T follicular helper cell (primary cell): ENCODE results near the gene SGCA.

ENCODE experiments used
- DNase-seq: peaks from one replicate; pipeline ENCODE4 v3.0.0-alpha.2; 2020; ENCODE audit warnings: low read depth

Gene SGCA

DNA sequence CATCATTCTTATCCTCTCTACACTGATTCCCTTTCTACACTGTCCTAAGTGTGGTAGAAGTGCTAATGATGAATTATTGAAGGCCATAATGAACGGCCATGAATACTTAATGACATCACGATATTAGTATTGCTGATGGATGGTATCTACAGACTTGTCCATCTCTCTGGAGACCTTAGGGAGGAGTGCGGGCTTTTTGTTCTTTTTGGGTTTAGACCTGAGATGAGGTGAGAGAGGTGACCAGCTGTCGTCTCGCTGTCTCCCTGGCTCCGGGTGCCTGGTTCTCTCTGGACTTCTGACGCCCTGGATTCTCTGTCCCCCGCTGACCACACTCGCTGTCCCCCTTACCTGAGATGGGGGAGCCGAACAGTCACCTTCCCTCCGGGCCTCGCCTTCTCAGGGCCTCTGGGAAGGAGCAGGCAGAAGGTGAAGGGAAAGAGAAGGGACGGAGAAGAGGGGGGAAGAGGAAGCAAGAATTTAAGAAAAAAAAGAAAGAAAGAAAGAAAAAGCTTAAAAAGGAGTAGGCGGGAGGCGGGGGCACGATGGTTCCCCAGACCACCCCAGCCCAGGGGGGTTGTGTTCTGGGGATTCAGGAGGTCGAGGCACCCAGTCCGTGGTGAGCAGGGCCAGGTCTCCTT, 17.1 kb downstream of the SGCA start:
- no peak for DNase-seq

DNA sequence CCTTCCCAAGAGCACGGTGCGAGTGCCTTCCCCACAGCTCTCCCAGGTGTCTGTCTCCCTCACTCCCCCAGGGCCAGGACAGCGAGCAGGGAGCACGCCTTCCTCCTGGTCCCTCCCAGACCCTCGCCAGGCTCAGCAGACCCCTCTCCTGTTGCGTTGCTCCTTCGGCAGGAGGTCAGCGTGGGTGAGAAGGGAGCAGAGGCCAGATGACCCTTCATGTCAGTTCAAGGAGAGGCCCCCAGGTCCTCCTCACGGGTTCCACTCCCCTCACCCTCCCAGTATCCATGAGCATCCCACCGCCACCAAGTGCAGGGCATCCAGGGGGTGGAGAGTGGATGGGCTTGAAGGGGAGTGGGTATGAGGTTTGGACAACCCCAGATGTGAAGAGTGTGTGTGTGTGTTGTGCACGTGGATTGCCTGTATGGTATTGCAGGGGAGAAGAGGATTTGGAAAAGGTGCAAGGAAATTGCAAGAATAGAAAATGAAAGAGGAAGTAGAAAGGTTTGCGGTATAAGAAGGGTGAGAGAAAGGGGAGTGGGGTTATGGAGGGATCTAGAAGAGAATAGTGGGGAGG, 17.7 kb downstream of the SGCA start:
- no peak for DNase-seq

DNA sequence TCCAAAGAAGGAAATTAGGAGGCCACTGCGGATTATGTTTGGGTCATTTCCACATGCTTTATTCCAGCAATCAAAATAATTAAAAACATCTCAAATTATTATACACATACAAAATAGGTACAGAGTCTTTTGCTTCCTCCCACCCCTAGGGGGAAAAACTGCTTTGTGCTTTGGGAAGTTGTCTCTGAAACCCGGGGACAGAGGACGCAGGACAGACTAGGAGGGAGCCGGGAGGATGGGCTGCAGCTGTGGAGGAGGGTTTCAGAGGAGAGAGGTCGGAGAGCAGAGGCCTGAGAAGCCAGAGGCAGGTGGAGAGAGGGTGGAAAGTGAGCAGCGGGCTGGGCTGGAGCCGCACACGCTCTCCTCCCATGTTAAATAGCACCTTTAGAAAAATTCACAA, 18.3 kb downstream of the SGCA start:
- no peak for DNase-seq

DNA sequence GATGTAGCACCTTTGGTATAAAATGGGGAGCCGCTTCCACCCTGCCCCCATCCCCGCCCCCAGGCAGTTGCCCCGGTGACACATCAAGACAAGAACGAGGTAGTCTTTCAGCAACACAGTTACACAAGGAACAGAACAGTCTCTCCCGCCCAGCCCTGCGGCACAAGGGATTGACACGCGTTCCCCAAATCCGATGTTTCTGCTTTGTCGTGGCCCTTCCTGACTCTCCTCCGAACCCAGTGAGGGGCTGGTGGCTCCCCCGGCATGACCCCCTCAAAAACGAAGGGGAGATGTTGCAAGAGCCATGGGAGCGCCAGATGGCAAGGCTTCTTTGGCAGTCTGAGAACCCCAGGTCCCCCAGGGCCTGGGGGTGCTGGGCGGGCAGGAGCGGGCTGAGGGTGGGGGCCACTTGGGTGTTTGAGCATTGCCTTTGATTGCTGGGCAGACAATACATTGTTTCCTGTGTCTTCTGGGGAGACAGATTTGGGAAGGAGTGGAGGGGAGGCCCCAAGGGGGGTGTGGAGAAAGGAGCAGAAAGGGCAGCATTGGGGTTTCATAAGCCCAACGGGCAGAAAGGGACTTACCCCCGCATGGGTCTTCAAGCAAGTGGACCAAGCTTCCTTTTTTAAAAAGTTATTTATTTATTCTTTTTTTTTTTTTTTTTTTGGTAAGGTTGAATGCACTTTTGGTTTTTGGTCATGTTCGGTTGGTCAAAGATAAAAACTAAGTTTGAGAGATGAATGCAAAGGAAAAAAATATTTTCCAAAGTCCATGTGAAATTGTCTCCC, 19.0 kb downstream of the SGCA start:
- no peak for DNase-seq

DNA sequence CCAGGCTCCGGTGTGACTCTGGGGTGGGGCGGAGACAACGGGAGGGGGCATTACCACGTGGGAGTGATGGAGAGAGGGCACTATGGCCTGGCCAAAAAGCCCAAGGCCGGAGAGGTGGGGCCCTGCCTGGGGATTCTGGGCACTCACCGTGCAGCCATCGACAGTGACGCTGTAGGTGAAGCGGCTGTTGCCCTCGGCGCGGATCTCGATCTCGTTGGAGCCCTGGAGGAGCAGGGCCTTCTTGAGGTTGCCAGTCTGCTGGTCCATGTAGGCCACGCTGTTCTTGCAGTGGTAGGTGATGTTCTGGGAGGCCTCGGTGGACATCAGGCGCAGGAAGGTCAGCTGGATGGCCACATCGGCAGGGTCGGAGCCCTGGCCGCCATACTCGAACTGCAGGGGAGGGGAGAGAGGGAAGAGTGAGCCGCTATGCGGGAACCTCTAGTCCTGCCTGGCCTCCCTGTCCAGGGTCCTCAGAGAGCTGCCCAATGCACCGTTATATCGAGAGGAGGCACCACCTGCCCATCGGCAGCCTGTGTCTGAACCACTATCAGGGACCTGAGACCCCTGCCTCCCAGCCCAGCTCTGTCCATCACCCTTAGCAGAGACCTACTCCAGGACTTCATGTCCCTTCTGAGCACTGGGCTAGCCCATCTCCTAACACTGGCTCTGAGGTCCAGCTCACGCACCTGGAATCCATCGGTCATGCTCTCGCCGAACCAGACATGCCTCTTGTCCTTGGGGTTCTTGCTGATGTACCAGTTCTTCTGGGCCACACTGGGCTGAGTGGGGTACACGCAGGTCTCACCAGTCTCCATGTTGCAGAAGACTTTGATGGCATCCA, 20.0 kb downstream of the SGCA start:
- DNase-seq: no peak

DNA sequence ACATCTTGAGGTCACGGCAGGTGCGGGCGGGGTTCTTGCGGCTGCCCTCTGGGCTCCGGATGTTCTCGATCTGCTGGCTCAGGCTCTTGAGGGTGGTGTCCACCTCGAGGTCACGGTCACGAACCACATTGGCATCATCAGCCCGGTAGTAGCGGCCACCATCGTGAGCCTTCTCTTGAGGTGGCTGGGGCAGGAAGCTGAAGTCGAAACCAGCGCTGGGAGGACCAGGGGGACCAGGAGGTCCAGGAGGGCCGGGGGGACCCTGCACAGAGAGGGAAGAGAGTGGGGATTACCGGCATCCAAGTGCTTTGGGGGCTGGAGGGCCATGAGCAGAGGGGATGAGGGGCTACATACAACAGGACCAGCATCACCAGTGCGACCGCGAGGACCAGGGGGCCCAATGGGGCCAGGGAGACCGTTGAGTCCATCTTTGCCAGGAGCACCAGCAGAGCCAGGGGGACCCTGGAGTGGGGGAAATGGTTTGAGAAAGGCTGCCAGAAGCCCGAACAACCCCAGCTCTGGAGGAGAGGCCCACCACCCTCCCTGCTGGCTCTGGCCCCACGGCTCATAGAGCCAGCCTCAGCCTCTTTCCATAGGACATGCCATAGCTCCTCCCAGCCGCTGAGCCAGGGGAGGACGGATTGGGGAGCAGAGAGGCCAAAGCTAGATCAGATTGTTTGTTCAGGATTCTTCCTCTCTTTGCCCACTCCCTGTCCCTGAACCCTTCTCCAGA, 21.0 kb downstream of the SGCA start:
- DNase-seq: no peak

DNA sequence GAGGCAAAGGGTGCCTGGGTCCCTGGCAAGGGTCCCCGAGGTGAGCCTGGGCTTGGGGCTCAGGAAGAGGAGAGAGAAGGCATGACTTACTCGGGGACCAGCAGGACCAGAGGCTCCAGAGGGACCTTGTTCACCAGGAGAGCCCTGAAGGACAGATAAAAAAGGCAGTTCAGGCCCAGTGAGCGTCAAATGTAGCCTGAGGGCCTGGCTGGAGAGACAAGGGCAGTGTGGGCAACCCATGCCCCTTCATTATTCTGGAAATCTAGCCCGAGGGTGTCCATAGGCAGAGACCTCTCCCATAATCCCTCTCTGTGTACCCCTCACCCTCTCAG, 21.6 kb downstream of the SGCA start:
- no peak for DNase-seq

DNA sequence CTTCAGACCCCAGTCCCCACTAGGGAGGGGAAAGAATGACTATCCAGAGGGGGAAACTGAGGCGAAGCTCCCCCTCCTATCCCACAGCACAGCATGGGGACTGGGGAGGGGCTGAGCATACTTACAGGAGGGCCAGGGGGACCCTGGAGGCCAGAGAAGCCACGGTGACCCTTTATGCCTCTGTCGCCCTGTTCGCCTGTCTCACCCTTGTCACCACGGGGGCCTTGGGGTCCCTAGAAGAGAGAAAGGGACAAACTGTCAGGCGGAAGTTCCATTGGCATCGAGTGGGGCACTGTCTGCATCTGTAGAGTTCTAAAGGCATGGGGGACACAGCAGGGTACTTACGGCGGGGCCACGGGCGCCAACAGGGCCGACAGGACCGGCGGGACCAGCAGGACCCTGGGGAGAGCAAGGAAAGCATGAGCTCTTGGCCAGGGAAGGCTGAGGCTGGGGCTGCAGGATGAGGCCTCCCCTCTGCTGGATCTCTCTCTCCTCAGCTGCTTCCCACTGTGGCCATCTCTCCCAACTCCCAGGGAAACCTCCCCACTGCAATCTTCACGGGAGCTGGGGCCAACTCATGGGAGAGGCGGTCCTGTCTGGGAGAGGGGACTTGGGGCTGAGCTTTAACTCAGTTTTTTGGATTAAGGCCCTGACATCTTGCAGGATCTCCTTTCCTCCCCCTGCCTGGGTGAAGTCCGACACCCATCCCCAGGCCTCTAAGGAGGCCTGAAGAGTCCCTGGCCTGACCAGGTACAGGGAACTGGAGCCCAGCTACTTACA, 22.1 kb downstream of the SGCA start:
- DNase-seq: no peak

DNA sequence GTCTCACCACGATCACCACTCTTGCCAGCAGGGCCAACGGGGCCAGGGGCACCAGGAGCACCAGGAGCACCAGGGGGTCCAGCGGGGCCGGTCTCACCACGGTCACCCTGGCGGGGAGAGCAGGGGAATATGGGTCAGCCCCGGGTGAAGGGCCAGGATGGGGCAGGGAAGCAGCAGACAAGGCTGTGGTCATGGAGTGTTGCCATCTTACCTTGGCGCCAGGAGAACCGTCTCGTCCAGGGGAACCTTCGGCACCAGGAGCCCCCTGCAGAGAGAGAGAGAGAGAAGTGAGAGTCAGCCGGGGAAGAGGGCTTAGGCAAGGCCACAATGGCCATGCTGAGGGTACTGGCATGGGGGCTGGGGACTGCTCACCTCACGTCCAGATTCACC, 22.7 kb downstream of the SGCA start:
- no peak for DNase-seq

DNA sequence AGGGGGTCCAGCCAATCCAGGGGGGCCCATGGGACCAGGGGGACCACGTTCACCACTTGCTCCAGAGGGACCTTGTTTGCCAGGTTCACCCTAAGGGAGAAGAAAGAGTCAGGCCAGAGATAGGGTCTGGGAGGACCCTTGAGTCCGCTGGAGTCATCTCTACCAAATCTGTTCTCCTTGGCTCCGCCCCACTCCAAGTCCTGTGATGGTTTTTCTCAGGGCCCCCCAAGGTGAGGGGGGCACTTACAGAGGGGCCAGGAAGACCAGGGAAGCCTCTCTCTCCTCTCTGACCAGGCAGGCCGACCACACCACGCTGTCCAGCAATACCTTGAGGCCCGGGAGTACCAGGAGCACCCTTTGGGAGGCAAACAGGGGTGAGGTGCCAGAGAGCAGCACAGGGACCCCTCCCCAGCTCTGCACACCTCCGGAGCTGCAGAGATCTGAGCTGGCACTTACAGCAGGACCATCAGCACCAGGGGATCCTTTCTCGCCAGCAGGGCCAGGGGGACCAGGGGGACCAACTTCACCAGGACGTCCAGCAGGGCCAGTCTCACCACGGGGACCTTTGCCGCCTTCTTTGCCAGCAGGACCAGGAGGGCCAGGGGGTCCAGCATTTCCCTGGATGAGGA, 23.2 kb downstream of the SGCA start:
- no peak for DNase-seq

DNA sequence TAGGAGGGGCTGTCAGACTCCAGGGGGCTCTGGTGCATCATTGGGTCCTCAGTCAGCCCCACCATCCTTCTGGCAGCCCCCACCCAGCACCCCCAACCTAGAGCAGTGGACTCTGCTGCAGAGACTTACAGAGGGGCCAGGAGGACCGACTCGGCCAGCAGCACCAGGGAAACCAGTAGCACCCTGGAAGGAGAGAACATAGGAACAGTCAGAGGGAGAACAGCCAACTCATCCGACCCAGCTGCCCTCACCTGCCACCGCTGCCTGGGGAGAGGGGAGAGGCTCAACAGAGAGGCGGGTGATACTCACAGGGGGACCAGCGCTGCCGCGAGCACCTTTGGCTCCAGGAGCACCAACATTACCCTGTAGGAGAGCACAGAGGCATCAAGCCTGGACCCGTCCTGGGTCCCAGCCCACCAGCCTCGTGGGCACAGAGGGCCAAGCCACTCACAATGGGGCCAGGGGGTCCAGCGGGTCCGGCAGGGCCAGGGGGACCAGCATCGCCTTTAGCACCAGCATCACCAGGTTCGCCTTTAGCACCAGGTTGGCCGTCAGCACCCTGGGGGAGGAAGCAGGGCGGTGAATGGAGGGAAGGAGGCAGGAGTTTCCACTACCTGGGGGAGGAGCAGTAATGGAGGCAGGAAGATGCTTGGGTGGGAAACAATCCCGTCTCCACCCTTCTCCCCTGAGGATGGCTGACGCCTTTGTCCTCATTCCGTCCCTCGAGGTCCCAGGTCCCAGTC, 23.9 kb downstream of the SGCA start:
- no peak for DNase-seq

DNA sequence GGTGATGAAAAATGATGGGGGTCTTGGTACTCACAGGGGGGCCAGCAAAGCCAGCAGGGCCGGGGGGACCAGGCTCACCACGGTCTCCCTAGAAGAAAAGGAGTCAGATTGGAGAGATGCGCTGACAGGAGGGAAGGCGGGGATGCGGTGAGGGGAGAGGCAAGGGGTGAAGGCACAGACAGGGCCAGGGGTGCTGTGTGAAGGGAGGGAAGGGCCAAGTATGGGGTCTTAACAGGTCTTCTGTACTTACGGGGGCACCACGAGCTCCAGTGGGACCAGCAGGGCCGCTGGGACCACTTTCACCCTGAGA, 24.4 kb downstream of the SGCA start:
- DNase-seq: no peak

DNA sequence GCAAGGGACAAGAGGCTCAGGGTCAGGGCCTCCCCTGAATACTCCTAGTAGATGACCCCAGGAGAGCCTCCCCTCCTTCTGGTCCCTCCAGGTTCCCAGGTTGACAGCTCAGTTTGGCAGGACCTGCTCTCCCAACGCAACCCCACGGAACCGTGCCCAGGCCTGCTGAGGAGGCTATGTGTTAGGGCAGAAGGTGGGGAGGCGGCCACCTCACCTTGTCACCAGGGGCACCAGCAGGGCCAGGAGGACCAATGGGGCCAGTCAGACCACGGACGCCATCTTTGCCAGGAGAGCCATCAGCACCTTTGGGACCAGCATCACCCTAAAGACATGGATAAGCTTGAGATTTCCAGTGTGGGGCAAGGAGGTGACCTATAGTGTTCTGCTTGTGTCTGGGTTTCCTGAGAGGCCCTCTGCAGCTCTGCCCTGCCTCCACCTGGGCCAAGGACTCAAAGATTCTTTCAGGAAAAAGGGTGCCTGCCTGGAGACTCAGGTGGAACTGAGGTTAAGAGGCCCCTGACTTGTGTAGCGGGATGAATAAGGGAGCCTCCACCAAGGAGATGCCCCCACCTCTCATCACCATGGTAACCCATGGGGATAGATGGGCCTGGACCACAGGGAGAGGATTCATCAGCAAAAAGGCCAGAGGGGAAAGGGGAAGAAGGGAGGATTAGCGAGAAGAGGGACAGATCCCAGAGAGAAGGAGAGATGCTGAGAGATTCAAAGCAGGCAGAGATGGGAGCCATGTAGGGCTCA, 25.0 kb downstream of the SGCA start:
- DNase-seq: no peak

DNA sequence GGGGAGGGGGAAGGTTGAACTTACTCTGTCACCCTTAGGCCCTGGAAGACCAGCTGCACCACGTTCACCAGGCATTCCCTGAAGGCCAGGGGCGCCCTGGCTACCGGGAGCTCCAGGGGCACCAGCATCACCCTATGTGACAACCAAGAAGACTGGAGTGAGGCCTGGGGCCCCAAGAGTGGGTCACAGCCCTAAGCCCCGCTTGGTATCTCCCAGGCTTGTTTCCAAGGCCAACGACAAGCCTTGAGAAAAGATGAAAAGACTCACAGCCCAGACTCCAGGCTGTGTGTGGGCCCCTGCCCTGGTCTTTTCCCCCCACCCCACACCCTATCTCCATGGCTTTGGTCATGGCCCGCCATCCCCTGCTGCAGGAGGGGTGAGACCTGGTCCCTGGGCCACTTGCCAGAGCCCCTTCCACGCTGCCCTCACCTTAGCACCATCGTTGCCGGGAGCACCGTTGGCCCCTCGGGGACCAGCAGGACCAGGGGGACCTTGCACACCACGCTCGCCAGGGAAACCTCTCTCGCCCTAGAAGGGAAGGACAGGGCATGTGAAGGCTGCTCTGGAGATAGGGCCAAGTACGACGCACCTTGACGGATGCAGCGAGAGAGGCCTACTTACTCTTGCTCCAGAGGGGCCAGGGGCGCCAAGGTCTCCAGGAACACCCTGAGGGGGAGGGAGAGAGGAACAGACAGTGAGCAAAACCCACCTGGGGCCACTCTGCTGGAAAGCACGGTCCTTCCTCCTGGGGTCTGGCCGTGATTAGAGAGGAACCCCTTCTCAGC, 25.7 kb downstream of the SGCA start:
- no peak for DNase-seq

DNA sequence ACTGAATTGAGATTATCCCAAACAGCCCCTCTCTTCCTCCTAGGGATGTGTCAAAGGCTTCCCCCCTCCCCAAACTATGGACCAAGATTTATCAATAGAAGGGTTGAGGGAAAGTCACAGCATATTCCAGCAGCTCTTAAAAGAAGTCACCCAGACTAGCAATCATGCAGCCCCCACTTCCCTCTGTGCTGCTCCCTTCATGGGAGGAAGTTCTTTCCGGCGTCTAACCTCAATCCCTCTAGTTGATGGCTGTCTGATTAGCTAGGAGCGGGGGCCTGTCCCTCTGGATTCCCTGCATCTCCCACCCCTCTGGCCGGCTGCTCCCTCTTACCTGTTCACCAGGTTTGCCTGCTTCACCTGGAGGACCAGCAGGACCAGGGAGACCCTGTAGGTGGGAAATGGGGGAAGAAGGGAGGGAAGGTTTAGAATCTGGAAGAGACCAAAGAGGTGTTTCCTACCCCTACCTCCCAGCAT, 26.4 kb downstream of the SGCA start:
- no peak for DNase-seq

DNA sequence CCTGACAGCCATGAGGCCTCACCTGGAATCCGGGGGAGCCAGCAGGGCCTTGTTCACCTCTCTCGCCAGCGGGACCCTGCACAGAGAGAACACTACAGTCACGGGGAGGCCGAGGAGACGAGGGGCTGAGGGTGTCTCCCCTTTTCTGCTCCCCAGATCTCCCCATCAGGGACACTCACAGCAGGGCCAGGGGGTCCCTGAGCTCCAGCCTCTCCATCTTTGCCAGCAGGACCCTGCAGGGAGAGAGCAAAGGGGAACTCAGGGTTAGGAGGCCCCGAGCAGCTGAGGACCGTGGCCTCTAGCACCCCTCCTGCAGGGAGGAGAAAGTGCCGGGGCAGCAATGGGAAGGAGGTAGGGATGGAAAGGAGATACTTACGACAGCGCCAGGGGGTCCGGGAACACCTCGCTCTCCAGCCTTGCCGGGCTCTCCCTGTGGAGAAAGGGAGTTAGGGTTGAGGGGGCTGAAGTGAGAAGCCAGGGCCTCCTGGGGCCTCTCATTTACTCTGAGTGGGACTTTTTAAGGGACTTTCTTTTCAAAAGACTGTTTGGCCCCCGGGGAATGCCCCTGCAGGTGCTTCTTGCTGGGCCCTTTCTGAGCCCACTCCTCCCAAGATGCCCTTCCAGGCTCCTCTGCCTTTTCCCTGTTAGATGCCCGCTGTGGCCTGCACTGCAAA, 26.9 kb downstream of the SGCA start:
- no peak for DNase-seq

DNA sequence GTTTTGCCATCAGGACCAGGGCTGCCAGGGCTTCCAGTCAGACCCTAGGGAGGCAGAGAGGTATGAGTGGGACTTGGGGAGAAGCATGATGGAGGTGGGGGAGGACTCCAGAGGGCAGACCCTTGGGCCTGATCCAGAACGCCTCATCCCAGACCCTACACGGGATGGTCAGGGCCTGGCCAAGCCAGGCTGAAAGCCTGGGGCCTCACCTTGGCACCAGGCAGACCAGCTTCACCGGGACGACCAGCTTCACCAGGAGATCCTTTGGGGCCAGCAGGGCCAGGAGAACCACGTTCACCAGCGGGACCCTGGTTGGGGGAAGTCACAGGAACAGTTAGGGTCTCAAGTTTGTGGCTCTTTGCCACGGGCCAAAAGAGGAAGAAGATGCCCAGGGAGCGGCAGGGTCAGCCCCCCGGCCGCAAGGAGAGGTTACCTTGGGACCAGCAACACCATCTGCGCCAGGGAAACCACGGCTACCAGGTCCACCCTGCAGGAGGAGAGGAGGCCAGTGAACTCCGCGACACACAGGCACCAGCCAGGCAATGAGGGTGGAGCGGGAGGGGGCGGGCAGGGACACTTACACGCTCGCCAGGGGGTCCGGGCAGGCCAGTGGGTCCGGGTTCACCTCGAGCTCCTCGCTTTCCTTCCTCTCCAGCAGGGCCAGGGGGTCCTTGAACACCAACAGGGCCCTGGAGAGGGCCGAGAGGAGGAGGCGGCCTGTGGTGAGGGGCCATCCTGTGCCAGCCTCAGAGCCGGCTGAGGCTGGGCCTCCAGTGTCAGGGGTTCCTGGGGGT, 28.5 kb downstream of the SGCA start:
- no peak for DNase-seq
